ENCODE results near the gene VIM. TPM values are rescaled to one million over a fixed set of nuclear protein-coding genes. Genes with fewer than 3 reads are reported as not detected.
"Not testable (repeated sequence)": the region's sequence is repeated elsewhere in the genome, so short reads cannot be mapped to it uniquely, and the experiment has no call there.

VIM gene
- polyA plus RNA-seq, 1 donor, result 2,993 TPM

- no peak for DNase-seq
Observed at GRCh38 chr10:17233286-17233991, 5.4 kb downstream of the VIM start.

DNA sequence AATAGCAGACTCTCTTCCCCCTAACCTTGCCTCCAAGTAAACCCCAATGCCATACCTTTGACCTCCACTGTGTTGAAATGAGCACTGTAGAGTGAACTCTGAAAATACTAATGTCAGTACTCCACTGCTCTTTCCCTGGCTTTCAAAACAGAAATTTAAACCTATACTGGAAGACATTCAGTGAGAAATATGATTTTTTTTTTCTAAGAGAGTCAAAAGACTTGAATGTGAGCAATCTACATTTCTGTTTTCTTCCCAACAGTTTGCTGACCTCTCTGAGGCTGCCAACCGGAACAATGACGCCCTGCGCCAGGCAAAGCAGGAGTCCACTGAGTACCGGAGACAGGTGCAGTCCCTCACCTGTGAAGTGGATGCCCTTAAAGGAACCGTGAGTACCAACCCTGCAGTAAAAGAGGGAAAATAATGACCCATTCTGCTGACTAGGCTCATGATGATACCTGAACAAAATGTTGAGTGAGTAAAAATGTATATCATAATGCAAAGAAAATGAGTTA lies 6.4 kb downstream of the VIM start:
- no peak for DNase-seq

- DNase-seq, result no peak
Observed at GRCh38 chr10:17235136-17235535, 7.1 kb downstream of the VIM start.

GRCh38 chr10:17236468-17237148 lies 8.6 kb downstream of the VIM start:
- no peak for DNase-seq

DNA sequence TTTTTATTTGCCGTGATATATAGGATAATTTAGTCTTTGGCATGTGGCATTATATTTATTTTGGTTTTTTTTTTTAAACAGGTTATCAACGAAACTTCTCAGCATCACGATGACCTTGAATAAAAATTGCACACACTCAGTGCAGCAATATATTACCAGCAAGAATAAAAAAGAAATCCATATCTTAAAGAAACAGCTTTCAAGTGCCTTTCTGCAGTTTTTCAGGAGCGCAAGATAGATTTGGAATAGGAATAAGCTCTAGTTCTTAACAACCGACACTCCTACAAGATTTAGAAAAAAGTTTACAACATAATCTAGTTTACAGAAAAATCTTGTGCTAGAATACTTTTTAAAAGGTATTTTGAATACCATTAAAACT lies 9.1 kb downstream of the VIM start:
- no peak for DNase-seq

DNA sequence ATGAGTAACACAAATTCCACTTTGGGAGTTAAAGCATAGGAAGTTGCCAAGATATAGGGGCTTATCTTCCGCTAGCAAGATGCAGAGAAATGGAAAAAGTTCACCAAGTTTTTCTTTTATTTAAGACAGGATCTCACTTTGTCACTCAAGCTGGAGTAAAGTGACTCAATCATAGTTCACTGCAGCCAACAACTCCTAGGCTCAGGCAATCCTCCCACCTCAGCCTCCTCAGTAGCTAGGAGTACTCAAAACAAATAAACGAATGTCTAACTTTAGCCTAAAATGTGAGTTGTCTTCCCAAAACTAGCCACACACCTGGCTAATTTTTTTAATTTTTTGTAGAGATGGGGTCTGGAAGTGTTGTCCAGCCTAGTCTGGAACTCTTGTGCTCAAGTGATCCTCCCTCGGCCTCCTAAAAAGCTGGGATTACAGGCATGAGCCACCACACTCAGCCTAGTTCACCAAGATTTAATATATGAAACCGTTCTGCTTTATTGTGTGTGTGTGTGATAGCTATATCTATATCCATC lies 9.9 kb downstream of the VIM start:
- DNase-seq, result no peak

GRCh38 chr10:17238445-17239291 lies 10.6 kb downstream of the VIM start:
- DNase-seq, result no peak

- DNase-seq, result no peak
Observed at GRCh38 chr10:17239345-17240085, 11.5 kb downstream of the VIM start.

- DNase-seq, result no peak
Observed at GRCh38 chr10:17240096-17240495, 12.1 kb downstream of the VIM start.

- DNase-seq, result no peak
Observed at GRCh38 chr10:17240616-17241015, 12.6 kb downstream of the VIM start.

DNA sequence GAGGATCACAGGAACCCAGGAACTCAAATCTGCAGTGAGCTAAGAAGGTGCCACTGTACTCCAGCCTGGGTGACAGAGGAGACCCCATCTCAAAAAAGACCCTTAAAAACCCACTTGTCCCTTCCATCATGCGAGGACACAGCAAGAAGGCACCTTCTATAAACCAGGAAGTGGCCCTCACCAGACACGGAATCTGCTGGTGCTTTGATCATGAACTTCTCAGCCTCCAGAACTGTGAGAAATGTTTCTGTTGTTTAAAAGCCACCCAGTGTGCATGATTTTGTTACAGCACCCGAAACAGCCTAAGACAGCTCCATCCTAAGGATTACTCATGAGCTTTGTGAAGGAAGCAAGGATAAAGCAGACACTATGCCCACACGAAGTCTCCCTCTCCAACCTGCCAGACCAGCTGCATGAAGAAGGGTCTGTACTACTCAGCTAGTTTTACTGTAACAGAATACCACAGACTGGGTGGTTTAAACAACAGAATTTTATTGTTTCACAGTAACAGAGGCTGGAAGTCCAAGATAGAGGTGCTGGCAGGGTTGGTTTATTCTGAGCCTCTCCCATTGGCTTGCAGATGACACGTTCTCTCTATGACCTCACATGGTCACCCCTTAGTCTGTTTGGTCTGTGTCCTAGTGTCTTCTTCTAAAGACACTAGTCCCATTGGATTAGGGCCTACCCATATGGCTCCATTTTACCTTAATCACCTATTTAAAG lies 13.7 kb downstream of the VIM start:
- DNase-seq, result no peak

DNA sequence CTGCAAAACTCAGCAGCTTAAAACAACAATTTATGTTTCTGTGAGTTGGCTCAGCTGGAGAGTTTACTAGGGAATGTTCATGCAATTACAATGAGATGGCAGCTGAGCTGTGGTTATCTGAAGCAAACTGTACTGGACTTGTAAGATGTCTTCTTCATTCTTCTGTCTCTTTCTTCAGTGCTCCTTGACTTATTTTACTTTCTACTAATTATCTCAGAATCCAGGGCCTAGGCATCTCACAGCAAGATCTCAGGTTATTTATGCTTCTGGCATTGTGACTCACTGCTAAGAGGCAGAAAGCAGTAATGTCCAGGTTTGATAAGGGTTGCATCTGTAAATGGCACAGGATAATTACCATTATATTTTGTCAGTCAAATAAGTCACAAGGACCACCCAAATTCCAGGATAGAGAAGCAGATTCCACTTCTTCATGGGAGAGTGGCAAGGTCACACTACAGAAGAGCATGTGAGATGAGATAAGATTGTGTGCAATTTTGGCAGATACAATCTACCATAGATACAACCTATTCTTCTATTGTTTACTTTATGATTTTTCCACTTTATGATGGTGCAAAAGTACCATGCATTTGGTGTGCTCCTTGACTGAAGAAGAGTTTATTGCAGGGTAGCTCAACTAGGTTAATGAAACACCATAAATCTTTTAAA lies 16.8 kb downstream of the VIM start:
- DNase-seq, result no peak

- no peak for DNase-seq
Observed at GRCh38 chr10:17247210-17247609, 19.2 kb downstream of the VIM start.

DNA sequence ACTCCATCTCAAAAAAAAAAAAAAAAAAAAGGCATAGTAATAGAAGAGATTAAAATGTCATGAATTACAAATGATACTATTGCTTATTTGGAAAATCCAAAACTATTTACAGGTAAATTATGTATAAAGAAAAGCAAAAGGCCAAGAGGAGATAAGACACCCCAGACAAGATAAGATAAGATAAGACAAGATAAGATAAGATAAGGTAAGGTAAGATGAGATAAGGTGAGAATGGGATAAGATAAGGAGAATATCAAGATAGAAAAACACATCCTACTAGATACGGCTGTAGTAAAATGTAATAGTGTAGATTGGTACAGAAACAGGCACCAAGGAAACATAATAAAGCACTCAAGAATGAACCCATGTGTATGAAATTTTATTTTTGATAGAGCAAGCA lies 20.9 kb downstream of the VIM start:
- DNase-seq, result no peak

DNA sequence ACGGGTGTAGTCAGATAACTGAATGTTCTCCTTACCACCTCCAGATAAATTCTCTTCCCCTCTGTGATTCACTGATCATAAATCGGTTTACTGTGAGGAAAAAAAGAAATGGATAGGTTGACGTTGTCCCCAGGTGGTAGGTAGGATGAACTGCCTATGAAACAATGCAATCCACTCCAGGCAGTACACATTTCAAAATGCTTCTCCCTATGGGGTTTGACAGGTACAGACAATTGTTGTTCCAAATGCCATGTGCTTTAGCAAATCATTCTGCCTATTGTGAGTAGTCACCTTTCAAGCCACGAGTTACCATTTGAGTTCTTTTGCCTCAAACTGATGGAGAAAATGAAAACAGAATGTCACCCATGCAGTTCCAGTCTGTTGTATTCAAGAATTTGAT lies 21.8 kb downstream of the VIM start:
- no peak for DNase-seq

GRCh38 chr10:17250736-17251135 lies 22.7 kb downstream of the VIM start:
- no peak for DNase-seq

- DNase-seq, result not testable (repeated sequence)
Observed at GRCh38 chr10:17254543-17255050, 26.6 kb downstream of the VIM start.

- no peak for DNase-seq
Observed at GRCh38 chr10:17255512-17255911, 27.5 kb downstream of the VIM start.

DNA sequence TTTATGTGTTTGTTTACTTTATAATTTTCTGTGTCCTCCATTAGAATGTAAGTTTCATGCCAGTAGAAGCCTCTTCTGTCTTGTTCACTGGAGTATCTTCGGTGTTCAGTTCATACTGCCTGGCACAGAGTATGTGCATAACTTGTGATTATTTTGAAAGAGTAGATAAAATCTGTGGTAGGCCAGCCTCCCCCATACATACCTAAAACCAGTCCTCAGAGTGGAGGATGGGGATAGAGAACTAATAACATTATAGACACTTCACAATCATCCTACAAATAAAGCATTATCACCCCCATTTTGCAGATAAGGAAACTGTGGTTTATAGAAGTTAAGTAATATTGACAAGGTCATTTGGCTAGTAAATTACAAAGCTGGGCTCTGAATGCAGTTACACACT lies 28.0 kb downstream of the VIM start:
- no peak for DNase-seq

GRCh38 chr10:17256627-17257026 lies 28.6 kb downstream of the VIM start:
- no peak for DNase-seq
